Thyroid gland (tissue), 4 donors: ENCODE data around the gene HOXD10. TPM values are rescaled to one million over a fixed set of nuclear protein-coding genes. Genes with fewer than 3 reads are reported as not detected.

Source experiments
- DNase-seq, 2 donors: peaks; one replicate each; pipeline ENCODE4 v3.0.0-alpha.2; 2019
- H3K27ac ChIP-seq, 3 donors: fragments of 200-600 bp; sonication (generic); 1 replicate in 2 of 3; 2 replicates in 1 of 3; pipeline ENCODE4 v1.5.1; 2016 to 2019; ENCODE audit warnings: mild to moderate bottlenecking in 1 of 3, moderate library complexity in 1 of 3
- H3K27me3 ChIP-seq: fragments of 200-600 bp; sonication (generic); one replicate; pipeline ENCODE4 v1.5.1; 2019
- H3K36me3 ChIP-seq, 2 donors: fragments of 200-600 bp; sonication (generic); one replicate each; pipeline ENCODE4 v1.5.1; 2016 to 2019
- H3K4me1 ChIP-seq, 2 donors: fragments of 200-600 bp; sonication (generic); one replicate each; pipeline ENCODE4 v1.5.1; 2017 to 2019
- H3K4me3 ChIP-seq, 3 donors: fragments of 200-600 bp; sonication (generic); replicated peaks in 1 of 3; 1 replicate in 2 of 3; 2 replicates in 1 of 3; pipeline ENCODE4 v1.5.1; 2016; ENCODE audit warnings: mild to moderate bottlenecking in 1 of 3
- H3K9me3 ChIP-seq: fragments of 200-600 bp; sonication (generic); one replicate; pipeline ENCODE4 v1.5.1; 2017
- POLR2A ChIP-seq, 2 donors: fragments of 450-650 bp; IDR thresholded peaks; one replicate each; pipeline ENCODE4 v1.6.1; 2017; ENCODE audit warnings: antibody characterized with exemption in 2 of 2, mild to moderate bottlenecking in 2 of 2, moderate library complexity in 1 of 2
- WGBS, 2 donors: methylation state at CpG; one replicate each; pipeline ENCODE4 v1.1.5; 2017; 5-methylcytosine and 5-hydroxymethylcytosine counted together
- intact Hi-C: fragments of 100-400 bp; cut with DNase I; formaldehyde crosslinking; loops from one replicate; pipeline ENCODE4 v1.15.1; 2023
- total RNA-seq, 4 donors: library from RNA; depleted of rRNA; stranded (reverse); fragments of >200 nt; gene quantifications; one replicate each; pipeline ENCODE4 v1.2.3, GENCODE V29; 2016
- TF ChIP-seq, protein P1 (sequence below), 6 experiments: fragments of 200-600 bp in 3 of 6; fragments of 450-650 bp in 3 of 6; sonication (generic) in 3 of 6; IDR thresholded peaks; one replicate each; pipeline ENCODE4 v1.5.1; 2016 to 2019; ENCODE audit warnings: antibody characterized with exemption in 6 of 6, mild to moderate bottlenecking in 2 of 6, inconsistent platforms in 1 of 6, moderate library complexity in 1 of 6

Gene HOXD10
- total RNA-seq, 4 donors from 2014 or later = 0.33 to 0.54 TPM; not detected in 2

DNA sequence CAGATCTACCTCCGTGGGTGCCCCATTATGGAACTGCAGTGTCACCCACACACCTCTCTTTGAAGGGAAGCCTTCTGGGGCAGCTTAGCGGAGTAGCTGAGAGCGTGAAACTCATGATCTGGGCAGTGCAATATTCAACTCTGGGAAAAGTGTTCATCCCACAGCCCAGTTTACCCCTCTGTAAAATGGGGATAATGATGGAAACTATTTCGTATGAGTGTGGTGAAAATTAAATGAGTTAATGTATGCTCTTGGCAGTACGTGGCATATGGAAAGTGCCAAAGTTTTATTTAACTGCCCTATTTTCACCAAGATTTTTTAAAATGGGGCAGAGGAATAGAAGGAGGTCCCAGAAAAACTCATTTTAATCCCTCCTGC is 44.3 kb upstream of the HOXD10 start:
- 22 to 30% methylated on average over 5 of the region's 5 CpGs for WGBS, 2 donors
- H3K27me3 ChIP-seq = peaks cover 77% of the 10 kb centered on the region

DNA sequence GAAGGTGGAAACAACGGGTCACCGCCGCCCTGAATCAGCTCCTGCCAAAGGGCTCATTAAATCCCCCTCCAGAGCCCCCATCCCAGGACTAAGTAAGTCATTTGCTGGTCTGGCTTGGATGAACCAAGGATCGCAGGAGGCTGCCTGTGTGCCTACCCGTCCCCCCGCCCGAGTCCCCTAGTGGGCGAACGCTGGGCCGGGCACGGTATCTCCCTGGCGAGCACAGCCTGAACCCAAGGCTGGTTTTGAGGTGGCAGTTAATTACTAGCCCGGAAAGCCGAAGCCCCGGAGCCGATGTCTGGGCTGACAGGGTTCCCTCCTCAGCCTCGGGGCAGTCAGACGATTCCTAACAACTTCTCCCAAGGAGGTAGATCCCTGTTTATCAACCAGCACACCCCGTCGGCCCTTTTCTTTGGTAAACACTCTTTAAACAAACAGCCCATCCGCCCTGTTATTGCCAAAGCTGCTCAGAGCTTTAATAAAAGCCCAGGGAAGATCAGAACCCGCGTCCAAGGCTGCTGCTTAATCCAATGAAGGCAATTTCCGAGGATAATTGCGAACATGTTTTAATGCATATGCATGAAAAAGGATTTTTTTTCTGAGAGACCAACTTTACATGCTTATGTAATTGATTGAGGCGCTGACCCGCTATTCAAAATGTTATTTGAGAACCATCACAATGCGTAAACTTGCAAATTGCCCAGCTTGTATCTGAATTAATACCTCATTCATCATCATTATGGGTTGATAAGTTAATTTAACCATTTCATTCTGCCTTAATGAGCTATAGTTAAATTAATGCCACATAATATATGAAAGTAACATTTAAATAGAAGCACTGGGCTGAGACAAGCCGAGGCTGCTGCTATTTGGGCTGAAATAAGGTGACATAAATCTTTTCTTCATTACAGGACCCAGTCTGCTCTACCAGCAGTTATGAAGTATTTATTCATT is 43.4 kb upstream of the HOXD10 start:
- peaks cover 1 to 4% of the 10 kb centered on the region in 2 donors for H3K4me1 ChIP-seq
- no peak overlapping the region for H3K27ac ChIP-seq
- TF ChIP-seq POLR2A (IDR thresholded peaks at IDR 0.05) = no peak
- TF ChIP-seq, protein P1, sequence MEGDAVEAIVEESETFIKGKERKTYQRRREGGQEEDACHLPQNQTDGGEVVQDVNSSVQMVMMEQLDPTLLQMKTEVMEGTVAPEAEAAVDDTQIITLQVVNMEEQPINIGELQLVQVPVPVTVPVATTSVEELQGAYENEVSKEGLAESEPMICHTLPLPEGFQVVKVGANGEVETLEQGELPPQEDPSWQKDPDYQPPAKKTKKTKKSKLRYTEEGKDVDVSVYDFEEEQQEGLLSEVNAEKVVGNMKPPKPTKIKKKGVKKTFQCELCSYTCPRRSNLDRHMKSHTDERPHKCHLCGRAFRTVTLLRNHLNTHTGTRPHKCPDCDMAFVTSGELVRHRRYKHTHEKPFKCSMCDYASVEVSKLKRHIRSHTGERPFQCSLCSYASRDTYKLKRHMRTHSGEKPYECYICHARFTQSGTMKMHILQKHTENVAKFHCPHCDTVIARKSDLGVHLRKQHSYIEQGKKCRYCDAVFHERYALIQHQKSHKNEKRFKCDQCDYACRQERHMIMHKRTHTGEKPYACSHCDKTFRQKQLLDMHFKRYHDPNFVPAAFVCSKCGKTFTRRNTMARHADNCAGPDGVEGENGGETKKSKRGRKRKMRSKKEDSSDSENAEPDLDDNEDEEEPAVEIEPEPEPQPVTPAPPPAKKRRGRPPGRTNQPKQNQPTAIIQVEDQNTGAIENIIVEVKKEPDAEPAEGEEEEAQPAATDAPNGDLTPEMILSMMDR (IDR thresholded peaks at IDR 0.05) = no peak
- intact Hi-C loops = no loop called here
- peaks cover 77% of the 10 kb centered on the region for H3K27me3 ChIP-seq
- no peak overlapping the region for H3K4me3 ChIP-seq
- 6 to 10% methylated on average over 19 to 20 of the region's 29 CpGs for WGBS, 2 donors
- no peaks in the 10 kb centered on the region for H3K36me3 ChIP-seq
- H3K9me3 ChIP-seq = no peaks in the 10 kb centered on the region
- no peak for DNase-seq

More for the DNA sequence above, 44.3 kb upstream of the HOXD10 start:
- intact Hi-C loops = no loop called here
- TF ChIP-seq POLR2A (IDR thresholded peaks at IDR 0.05) = no peak
- TF ChIP-seq, protein P1 (IDR thresholded peaks at IDR 0.05) = no peak
- no peak overlapping the region for H3K4me3 ChIP-seq
- DNase-seq = no peak
- H3K27ac ChIP-seq = no peak overlapping the region
- peaks cover 5 to 10% of the 10 kb centered on the region in 2 donors for H3K4me1 ChIP-seq
- no peaks in the 10 kb centered on the region for H3K36me3 ChIP-seq
- no peaks in the 10 kb centered on the region for H3K9me3 ChIP-seq

DNA sequence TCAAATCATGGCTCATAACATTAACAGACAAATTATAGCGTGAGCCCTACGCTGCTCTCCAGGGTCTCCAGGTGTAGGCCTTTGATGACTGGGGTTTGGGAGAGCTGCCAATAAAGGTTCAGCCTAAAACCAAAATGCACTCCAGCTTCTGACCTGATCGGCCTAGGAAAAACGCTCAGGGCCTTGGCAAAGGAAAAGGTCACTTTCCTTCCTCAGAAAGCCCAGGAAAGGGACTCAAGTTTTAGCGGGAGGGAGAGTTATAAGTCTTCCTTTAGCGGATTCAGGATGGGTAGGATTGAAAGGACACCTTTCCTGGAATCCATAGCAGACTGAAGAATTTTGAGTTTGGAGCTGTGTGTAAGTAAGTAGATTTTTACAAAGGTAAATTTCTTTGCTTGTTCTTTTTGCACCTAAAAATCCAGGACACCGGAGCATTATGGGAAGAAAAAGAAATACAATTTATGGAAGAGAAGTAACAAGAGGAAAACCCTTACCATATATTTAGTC is 41.6 kb upstream of the HOXD10 start:
- DNase-seq = no peak
- no peaks in the 10 kb centered on the region for H3K36me3 ChIP-seq
- TF ChIP-seq, protein P1 (IDR thresholded peaks at IDR 0.05) = no peak
- TF ChIP-seq POLR2A (IDR thresholded peaks at IDR 0.05) = no peak
- whole genome bisulfite sequencing, 2 donors = 23 to 29% methylated on average over 7 of the region's 7 CpGs
- no peak overlapping the region for H3K4me3 ChIP-seq
- no peak overlapping the region for H3K27ac ChIP-seq
- intact Hi-C loops = no loop called here
- H3K4me1 ChIP-seq = peaks cover 0 to 9% of the 10 kb centered on the region in 2 donors
- peaks cover 84% of the 10 kb centered on the region for H3K27me3 ChIP-seq
- no peaks in the 10 kb centered on the region for H3K9me3 ChIP-seq

DNA sequence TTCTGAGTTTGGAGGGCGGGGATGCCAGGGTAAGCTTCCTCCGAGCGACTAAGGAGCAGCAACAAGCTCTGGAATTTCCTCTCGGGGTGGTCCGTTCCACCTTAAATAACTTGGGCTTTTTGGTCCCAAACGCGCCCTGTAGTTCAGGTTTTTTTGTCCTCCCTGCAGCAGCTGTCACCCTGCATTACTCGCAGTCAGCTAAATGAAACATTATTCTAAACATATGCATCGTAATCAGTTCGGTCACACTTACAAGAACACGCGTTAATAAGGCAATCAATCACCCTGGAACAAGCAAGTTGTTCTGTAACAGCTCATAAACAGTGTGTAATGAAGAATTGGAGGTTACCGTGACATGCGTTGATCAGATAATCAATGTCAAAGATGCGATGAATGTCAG is 41.1 kb upstream of the HOXD10 start:
- WGBS, 2 donors = 10 to 11% methylated on average over 15 of the region's 15 CpGs

More for the DNA sequence above, 41.1 kb upstream of the HOXD10 start:
- no peak overlapping the region for H3K4me3 ChIP-seq
- no peaks in the 10 kb centered on the region for H3K36me3 ChIP-seq
- no peak overlapping the region for H3K27ac ChIP-seq
- peaks cover 0 to 11% of the 10 kb centered on the region in 2 donors for H3K4me1 ChIP-seq
- no peaks in the 10 kb centered on the region for H3K9me3 ChIP-seq
- DNase-seq = no peak
- TF ChIP-seq POLR2A (IDR thresholded peaks at IDR 0.05) = no peak
- TF ChIP-seq, protein P1 (IDR thresholded peaks at IDR 0.05) = no peak
- H3K27me3 ChIP-seq = peaks cover 86% of the 10 kb centered on the region
- intact Hi-C loops = no loop called here
